ENCODE measurements around the gene FOXP4. TPM values are rescaled to one million over a fixed set of nuclear protein-coding genes. Genes with fewer than 3 reads are reported as not detected.
A peak's percentile ranks its signal among the peaks of the same experiment; 100 is the strongest.

FOXP4 gene
- total RNA-seq, 1 experiment from 2014 or later, result 32.3 TPM

- TF ChIP-seq POLR2AphosphoS5 (IDR thresholded peaks at IDR 0.05; ENCODE audit: low read depth, low read length) (no peak), ZBTB33 (IDR thresholded peaks at IDR 0.05; ENCODE audit: extremely low read depth, insufficient replicate concordance, low read length) (no peak), ATF3 (IDR thresholded peaks at IDR 0.05) (no peak), EZH2 (IDR thresholded peaks at IDR 0.05) (no peak), FOSL1 (IDR thresholded peaks at IDR 0.05; ENCODE audit: low read depth) (no peak)
- Histone ChIP-seq H3K9me2 (ENCODE audit: insufficient read depth) (no peaks in the 10 kb centered on the region), H3K27ac (ENCODE audit: low read depth, low read length) (no peak overlapping the region), H3K9me3 (ENCODE audit: control insufficient read depth in 1 of 2, insufficient read depth in 1 of 2, low read depth in 1 of 2, low read length in 2 of 2) (no peaks in the 10 kb centered on the region), H3K27me3 (ENCODE audit: insufficient read depth, low read length) (no peaks in the 10 kb centered on the region), H3K9ac (ENCODE audit: low read length) (no peak overlapping the region), H3K4me1 (ENCODE audit: control insufficient read depth in 1 of 2, insufficient read depth in 2 of 2, low read length in 2 of 2) (peaks cover 3 to 12% of the 10 kb centered on the region in 2 experiments; a peak in 3 of 4 replicates), H2AFZ (ENCODE audit: low read depth, low read length, poor library complexity, severe bottlenecking) (no peak overlapping the region), H3K36me3 (ENCODE audit: control insufficient read depth in 1 of 2, insufficient read depth in 2 of 2, low read length in 2 of 2) (no peaks in the 10 kb centered on the region), H3K79me2 (ENCODE audit: insufficient read depth, low read length) (no peaks in the 10 kb centered on the region), H3K4me3 (replicated peaks in 1 of 2; ENCODE audit: low read depth in 1 of 2, low read length in 2 of 2) (no peak overlapping the region), H3K4me2 (ENCODE audit: low read length) (no peak overlapping the region), H4K20me1 (ENCODE audit: insufficient read depth) (no peaks in the 10 kb centered on the region)
- intact Hi-C loops (cut with micrococcal nuclease), result loop anchor here (10.0 kb wide), 1 partner anchor 171 kb away; the partner anchor contains the start of gene FRS3
- BruUV-seq (replicated peaks), result no TSS peak
- ChIA-PET CTCF (interaction anchor here (1.5 to 2.7 kb wide), 2 partner anchors 78 to 236 kb away, joined by 5 to 31 read pairs; no protein-coding TSS in a partner anchor), POLR2A (no interaction called here), RAD21 (ENCODE audit: low non-redundant PET in 1 of 2, low total read pairs in 2 of 2, uncharacterized antibody in 2 of 2, unreplicated experiment in 2 of 2) (no interaction called here)
- ATAC-seq, result no peak
- no peak for DNase-seq (ENCODE audit: low read depth, low spot score)
These were observed 57.8 kb downstream of the FOXP4 start for GRCh38 chr6:41604006-41604405.

- Histone ChIP-seq H3K9me3 (ENCODE audit: control insufficient read depth in 1 of 2, insufficient read depth in 1 of 2, low read depth in 1 of 2, low read length in 2 of 2) (no peaks in the 10 kb centered on the region), H4K20me1 (ENCODE audit: insufficient read depth) (no peaks in the 10 kb centered on the region), H3K4me1 (ENCODE audit: control insufficient read depth in 1 of 2, insufficient read depth in 2 of 2, low read length in 2 of 2) (peaks cover 3 to 12% of the 10 kb centered on the region in 2 experiments; a peak in 3 of 4 replicates), H3K4me3 (replicated peaks in 1 of 2; ENCODE audit: low read depth in 1 of 2, low read length in 2 of 2) (no peak overlapping the region), H3K4me2 (ENCODE audit: low read length) (no peak overlapping the region), H3K9me2 (ENCODE audit: insufficient read depth) (no peaks in the 10 kb centered on the region), H3K36me3 (ENCODE audit: control insufficient read depth in 1 of 2, insufficient read depth in 2 of 2, low read length in 2 of 2) (no peaks in the 10 kb centered on the region), H3K27ac (ENCODE audit: low read depth, low read length) (no peak overlapping the region), H3K27me3 (ENCODE audit: insufficient read depth, low read length) (no peaks in the 10 kb centered on the region), H3K9ac (ENCODE audit: low read length) (no peak overlapping the region), H2AFZ (ENCODE audit: low read depth, low read length, poor library complexity, severe bottlenecking) (no peak overlapping the region), H3K79me2 (ENCODE audit: insufficient read depth, low read length) (no peaks in the 10 kb centered on the region)
- ChIA-PET POLR2A (no interaction called here), RAD21 (ENCODE audit: low non-redundant PET in 1 of 2, low total read pairs in 2 of 2, uncharacterized antibody in 2 of 2, unreplicated experiment in 2 of 2) (interaction anchor here in 1 of 2 experiments (0.6 kb wide), 1 partner anchor 80 kb away, joined by 3 read pairs; no protein-coding TSS in a partner anchor), CTCF (interaction anchor here (1.1 to 1.5 kb wide), 2 partner anchors 76 kb away, joined by 5 read pairs; no protein-coding TSS in a partner anchor)
- no TSS peak for BruUV-seq (replicated peaks)
- DNase-seq (ENCODE audit: low read depth, low spot score) (no peak), ATAC-seq (no peak)
- intact Hi-C loops (cut with micrococcal nuclease), result loop anchor here (10.0 kb wide), 1 partner anchor 169 kb away; the partner anchor contains the start of gene FRS3
- TF ChIP-seq RAD21 (IDR thresholded peaks at IDR 0.05; ENCODE audit: low read depth), result peak; percentile 35; the same call in 1 of the 2 replicates
- TF ChIP-seq SP1 (IDR thresholded peaks at IDR 0.05; ENCODE audit: low read depth), result no peak
- peak in 1 of 3 experiments; percentile 20; a peak in 1 of 6 replicates for TF ChIP-seq CTCF (IDR thresholded peaks at IDR 0.05 in 2 of 3, conservative IDR thresholded peaks at IDR 0.05 in 1 of 3; ENCODE audit: borderline replicate concordance in 1 of 3, insufficient read depth in 1 of 3, low read depth in 2 of 3, low read length in 2 of 3)
- TF ChIP-seq POLR2A (IDR thresholded peaks at IDR 0.05; ENCODE audit: borderline replicate concordance, extremely low read depth, insufficient read depth, insufficient read length), result no peak
- no peak for TF ChIP-seq POLR2AphosphoS5 (IDR thresholded peaks at IDR 0.05; ENCODE audit: low read depth, low read length)
- no peak for TF ChIP-seq YY1 (IDR thresholded peaks at IDR 0.05; ENCODE audit: extremely low read depth, insufficient replicate concordance, low read depth, low read length)
- no peak for TF ChIP-seq EZH2 (IDR thresholded peaks at IDR 0.05)
- no peak for TF ChIP-seq CEBPB (IDR thresholded peaks at IDR 0.05; ENCODE audit: low read depth)
- no peak for TF ChIP-seq ATF3 (IDR thresholded peaks at IDR 0.05)
- no peak for TF ChIP-seq ELF1 (IDR thresholded peaks at IDR 0.05; ENCODE audit: borderline replicate concordance, low read depth)
These were observed 59.5 kb downstream of the FOXP4 start for GRCh38 chr6:41605649-41606048.

Data from HCT116 (cell line).